ENCODE data around the gene DCLK1. TPM values are rescaled to one million over a fixed set of nuclear protein-coding genes. Genes with fewer than 3 reads are reported as not detected.

The DCLK1 gene
- total RNA-seq, 2 donors from 2014 or later = 2.6 to 8.6 TPM

GRCh38 chr13:35817642-35818607 lies 313.3 kb downstream of the DCLK1 start:
- Histone ChIP-seq H3K4me1 (no peaks in the 10 kb centered on the region), H3K9me3 (no peaks in the 10 kb centered on the region), H3K27ac (no peak overlapping the region), H3K27me3 (no peaks in the 10 kb centered on the region), H3K36me3 (replicated peaks in 1 of 2; ENCODE audit: insufficient read depth in 1 of 2, low read depth in 2 of 2) (no peaks in the 10 kb centered on the region), H3K4me3 (no peak overlapping the region)
- no peak for ATAC-seq
- WGBS, 2 donors = 40 to 41% methylated on average over 5 of the region's 5 CpGs
- intact Hi-C loops (cut with DNase I) = no loop called here
- DNase-seq = no peak
- no peak for TF ChIP-seq POLR2A (IDR thresholded peaks at IDR 0.05)
- TF ChIP-seq, protein P1, sequence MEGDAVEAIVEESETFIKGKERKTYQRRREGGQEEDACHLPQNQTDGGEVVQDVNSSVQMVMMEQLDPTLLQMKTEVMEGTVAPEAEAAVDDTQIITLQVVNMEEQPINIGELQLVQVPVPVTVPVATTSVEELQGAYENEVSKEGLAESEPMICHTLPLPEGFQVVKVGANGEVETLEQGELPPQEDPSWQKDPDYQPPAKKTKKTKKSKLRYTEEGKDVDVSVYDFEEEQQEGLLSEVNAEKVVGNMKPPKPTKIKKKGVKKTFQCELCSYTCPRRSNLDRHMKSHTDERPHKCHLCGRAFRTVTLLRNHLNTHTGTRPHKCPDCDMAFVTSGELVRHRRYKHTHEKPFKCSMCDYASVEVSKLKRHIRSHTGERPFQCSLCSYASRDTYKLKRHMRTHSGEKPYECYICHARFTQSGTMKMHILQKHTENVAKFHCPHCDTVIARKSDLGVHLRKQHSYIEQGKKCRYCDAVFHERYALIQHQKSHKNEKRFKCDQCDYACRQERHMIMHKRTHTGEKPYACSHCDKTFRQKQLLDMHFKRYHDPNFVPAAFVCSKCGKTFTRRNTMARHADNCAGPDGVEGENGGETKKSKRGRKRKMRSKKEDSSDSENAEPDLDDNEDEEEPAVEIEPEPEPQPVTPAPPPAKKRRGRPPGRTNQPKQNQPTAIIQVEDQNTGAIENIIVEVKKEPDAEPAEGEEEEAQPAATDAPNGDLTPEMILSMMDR (IDR thresholded peaks at IDR 0.05) = no peak

GRCh38 chr13:35814605-35815011 lies 316.6 kb downstream of the DCLK1 start:
- TF ChIP-seq POLR2A (IDR thresholded peaks at IDR 0.05) = no peak
- TF ChIP-seq, protein P1 (IDR thresholded peaks at IDR 0.05) = no peak
- Histone ChIP-seq H3K27me3 (no peaks in the 10 kb centered on the region), H3K27ac (no peak overlapping the region), H3K9me3 (no peaks in the 10 kb centered on the region), H3K36me3 (replicated peaks in 1 of 2; ENCODE audit: insufficient read depth in 1 of 2, low read depth in 2 of 2) (no peaks in the 10 kb centered on the region), H3K4me3 (no peak overlapping the region), H3K4me1 (no peaks in the 10 kb centered on the region)
- intact Hi-C loops (cut with DNase I) = no loop called here
- no peak for ATAC-seq
- no peak for DNase-seq
- 66 to 67% methylated on average over 1 of the region's 1 CpG for WGBS, 2 donors

GRCh38 chr13:35812736-35813135 lies 318.4 kb downstream of the DCLK1 start:
- H3K27ac ChIP-seq = no peak overlapping the region
- DNase-seq = no peak
- H3K27me3 ChIP-seq = no peaks in the 10 kb centered on the region
- intact Hi-C loops (cut with DNase I) = no loop called here
- no peak for ATAC-seq
- H3K9me3 ChIP-seq = no peaks in the 10 kb centered on the region
- H3K36me3 ChIP-seq (replicated peaks in 1 of 2; ENCODE audit: insufficient read depth in 1 of 2, low read depth in 2 of 2) = no peaks in the 10 kb centered on the region
- 45 to 50% methylated on average over 6 of the region's 6 CpGs for WGBS, 2 donors
- no peak overlapping the region for H3K4me3 ChIP-seq
- no peaks in the 10 kb centered on the region for H3K4me1 ChIP-seq
- TF ChIP-seq, protein P1 (IDR thresholded peaks at IDR 0.05) = no peak
- no peak for TF ChIP-seq POLR2A (IDR thresholded peaks at IDR 0.05)

- H3K4me1 ChIP-seq = no peaks in the 10 kb centered on the region
- TF ChIP-seq, protein P1 (IDR thresholded peaks at IDR 0.05) = no peak
- no peak for TF ChIP-seq POLR2A (IDR thresholded peaks at IDR 0.05)
- 41 to 64% methylated on average over 4 of the region's 4 CpGs for WGBS, 2 donors
- intact Hi-C loops (cut with DNase I) = no loop called here
- no peaks in the 10 kb centered on the region for H3K36me3 ChIP-seq (replicated peaks in 1 of 2; ENCODE audit: insufficient read depth in 1 of 2, low read depth in 2 of 2)
- no peaks in the 10 kb centered on the region for H3K27me3 ChIP-seq
- H3K9me3 ChIP-seq = no peaks in the 10 kb centered on the region
- no peak overlapping the region for H3K27ac ChIP-seq
- no peak for ATAC-seq
- DNase-seq = no peak
- H3K4me3 ChIP-seq = no peak overlapping the region
These were observed 320.9 kb downstream of the DCLK1 start for GRCh38 chr13:35810321-35810720.

Data from body of pancreas (tissue), 4 donors.